GM13977 (cell line): ENCODE results near the gene RPF1.

Source experiments
- DNase-seq: peaks from one replicate; pipeline ENCODE4 v3.0.0; 2012; ENCODE audit warnings: low spot score
- in situ Hi-C: fragments of 300-500 bp; cut with MboI; formaldehyde crosslinking; loops from one replicate; pipeline ENCODE4 v1.12.0; 2022; ENCODE audit warnings: low sequenced_read_pairs, low pct_unique_long_range_greater_than_20kb, mixed read lengths, inconsistent platforms; ENCODE audit not compliant: unreplicated experiment
- TF ChIP-seq, protein P1 (sequence below): IDR thresholded peaks from 2 replicates; pipeline ENCODE4 v1.5.1; 2012; ENCODE audit warnings: mild to moderate bottlenecking, control low read depth; ENCODE audit not compliant: insufficient read depth; ENCODE audit errors: extremely low read depth, missing control alignments

RPF1 gene, protein sequence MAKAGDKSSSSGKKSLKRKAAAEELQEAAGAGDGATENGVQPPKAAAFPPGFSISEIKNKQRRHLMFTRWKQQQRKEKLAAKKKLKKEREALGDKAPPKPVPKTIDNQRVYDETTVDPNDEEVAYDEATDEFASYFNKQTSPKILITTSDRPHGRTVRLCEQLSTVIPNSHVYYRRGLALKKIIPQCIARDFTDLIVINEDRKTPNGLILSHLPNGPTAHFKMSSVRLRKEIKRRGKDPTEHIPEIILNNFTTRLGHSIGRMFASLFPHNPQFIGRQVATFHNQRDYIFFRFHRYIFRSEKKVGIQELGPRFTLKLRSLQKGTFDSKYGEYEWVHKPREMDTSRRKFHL

DNA sequence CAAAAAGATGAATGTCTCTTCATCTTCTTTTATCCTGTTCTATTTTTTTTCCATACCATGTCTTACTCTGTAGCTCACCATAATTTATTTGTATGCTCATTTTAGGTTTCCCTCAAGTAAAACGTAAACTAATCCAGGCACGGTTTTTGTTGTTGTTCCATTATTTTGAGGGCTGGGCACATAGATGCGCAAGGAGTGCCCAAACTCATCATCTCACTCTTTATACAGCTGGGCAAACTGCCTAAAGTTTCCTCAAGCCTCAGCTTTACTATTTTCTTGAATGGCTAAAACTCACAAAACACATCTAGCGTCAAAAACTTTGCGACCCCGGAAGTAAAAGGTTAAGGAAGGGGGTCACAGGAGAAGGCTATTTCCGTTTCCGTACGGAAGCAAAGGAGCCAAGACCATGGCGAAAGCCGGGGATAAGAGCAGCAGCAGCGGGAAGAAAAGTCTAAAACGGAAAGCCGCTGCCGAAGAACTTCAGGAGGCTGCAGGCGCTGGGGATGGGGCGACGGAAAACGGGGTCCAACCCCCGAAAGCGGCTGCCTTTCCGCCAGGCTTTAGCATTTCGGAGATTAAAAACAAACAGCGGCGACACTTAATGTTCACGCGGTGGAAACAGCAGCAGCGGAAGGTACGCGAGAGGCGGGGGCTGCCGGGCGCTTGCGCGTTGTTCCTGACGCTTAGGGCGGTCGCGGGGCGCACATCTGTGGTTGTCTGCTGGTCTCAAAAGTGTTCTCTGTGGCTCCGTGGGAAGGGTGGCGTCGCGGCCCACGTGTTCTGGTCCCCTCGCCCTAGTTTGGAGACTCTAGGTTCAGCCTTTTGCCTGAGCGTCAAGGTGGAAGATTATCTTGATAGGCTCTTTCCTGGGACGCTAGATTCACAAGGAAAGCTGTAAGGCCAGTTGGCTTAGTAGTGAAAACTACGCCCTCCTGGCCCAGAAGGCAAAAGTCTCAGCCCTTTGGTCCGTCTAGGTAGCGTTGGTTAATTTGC is at the start of gene RPF1:
Gene RPF1 (plus strand): TSS at position 391 of the 993 bp plus-strand sequence. CDS start 16 bp downstream, at position 407.
- TF ChIP-seq, protein P1, sequence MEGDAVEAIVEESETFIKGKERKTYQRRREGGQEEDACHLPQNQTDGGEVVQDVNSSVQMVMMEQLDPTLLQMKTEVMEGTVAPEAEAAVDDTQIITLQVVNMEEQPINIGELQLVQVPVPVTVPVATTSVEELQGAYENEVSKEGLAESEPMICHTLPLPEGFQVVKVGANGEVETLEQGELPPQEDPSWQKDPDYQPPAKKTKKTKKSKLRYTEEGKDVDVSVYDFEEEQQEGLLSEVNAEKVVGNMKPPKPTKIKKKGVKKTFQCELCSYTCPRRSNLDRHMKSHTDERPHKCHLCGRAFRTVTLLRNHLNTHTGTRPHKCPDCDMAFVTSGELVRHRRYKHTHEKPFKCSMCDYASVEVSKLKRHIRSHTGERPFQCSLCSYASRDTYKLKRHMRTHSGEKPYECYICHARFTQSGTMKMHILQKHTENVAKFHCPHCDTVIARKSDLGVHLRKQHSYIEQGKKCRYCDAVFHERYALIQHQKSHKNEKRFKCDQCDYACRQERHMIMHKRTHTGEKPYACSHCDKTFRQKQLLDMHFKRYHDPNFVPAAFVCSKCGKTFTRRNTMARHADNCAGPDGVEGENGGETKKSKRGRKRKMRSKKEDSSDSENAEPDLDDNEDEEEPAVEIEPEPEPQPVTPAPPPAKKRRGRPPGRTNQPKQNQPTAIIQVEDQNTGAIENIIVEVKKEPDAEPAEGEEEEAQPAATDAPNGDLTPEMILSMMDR = peak; percentile 6
- in situ Hi-C loops = no loop called here
- peak; percentile 75 for DNase-seq

DNA sequence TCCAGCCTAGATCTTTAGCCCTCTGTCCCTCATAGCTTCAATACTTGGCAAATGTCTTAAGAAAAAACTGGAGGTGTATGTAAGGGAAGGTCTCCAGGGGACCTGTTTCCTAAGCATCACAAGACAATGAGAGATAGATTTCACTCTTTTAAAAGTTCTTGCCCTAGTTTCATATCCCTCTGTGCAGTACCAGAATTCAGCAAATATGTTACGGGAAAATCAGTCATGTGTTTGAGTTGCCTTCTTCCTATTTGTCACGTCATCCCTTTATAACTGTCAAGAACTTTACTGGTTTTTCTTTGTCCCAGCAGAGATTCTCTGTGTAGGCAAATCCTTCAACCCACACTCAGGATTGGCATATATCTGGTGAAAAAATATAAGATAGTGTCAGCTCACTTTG is 48.5 kb upstream of the RPF1 start:
- TF ChIP-seq, protein P1 = no peak
- in situ Hi-C loops = loop anchor here (10.0 kb wide), 3 partner anchors 286 to 486 kb away; partner anchors contain the start of gene PRKACB
- no peak for DNase-seq

DNA sequence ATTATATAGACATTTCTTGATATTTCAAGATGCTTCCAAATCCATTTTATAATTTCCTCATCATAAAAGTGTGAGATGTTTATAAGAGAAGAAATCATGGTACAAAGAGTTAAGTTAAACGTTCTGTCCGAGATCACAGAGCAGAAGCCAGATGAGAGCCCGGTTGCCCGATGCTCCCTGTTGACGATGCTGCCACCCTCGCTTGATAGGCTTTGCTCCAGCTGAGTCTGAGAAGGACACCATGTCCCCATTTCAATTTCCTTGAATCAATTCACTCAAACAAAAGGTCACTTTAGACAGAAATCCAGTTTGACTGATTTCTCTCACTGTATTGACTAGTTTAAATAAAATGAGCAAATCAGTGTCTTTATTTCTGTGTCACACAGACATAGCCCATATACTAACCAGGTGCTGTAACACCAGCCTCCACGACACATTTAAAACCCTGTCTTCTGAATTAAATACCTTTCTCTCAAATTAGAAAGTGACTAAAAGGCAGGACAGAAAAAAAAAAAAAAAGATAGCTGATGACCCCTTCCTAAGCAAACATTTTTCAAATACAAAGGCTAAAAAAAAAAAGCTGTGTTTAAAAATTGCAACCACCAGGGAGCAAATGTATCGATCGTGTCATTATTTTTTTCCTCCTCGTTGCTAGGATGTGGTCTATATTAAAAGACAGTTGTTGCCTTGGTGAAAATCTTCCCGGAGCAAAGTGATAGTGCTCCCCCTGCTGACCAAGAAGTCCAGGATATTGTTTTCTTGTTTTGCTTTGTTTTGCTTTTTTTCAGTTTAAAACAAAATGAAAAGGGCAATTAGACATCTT is 45.6 kb upstream of the RPF1 start:
- DNase-seq = peak; percentile 38
- in situ Hi-C loops = loop anchor here (10.0 kb wide), 3 partner anchors 289 to 489 kb away; partner anchors contain the start of gene PRKACB
- TF ChIP-seq, protein P1 = peak; percentile 72

DNA sequence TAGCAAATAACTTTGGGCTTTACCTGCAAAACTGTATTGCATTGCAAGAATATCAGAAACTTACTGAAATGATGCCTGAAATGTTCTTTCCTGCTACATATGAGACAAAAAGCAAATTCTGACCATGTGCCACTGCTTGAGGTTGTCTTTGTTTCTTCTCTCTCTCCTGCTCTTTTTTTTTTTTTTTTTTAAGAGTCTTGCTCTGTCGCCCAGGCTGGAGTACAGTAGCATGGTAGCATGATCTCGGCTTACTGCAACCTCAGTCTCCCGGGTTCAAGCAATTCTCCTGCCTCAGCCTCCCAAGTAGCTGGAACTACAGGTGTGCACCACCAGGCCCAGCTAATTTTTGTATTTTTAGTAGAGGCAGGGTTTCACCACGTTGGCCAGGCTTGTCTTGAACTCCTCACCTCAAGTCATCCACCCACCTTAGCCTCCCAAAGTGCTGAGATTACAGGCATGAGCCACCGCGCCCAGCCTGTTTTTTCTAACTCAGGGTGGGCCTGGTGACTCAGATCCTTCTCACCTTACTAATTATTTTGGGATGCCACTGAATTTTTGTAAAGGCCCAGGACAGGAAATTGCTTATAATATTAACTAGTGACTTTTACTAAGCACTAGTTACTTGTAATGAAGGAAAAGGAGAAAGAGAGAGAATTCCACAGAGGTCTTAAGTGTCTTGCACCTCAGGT is 44.8 kb upstream of the RPF1 start:
- no peak for DNase-seq
- in situ Hi-C loops = loop anchor here (10.0 kb wide), 3 partner anchors 289 to 489 kb away; partner anchors contain the start of gene PRKACB
- TF ChIP-seq, protein P1 = no peak

DNA sequence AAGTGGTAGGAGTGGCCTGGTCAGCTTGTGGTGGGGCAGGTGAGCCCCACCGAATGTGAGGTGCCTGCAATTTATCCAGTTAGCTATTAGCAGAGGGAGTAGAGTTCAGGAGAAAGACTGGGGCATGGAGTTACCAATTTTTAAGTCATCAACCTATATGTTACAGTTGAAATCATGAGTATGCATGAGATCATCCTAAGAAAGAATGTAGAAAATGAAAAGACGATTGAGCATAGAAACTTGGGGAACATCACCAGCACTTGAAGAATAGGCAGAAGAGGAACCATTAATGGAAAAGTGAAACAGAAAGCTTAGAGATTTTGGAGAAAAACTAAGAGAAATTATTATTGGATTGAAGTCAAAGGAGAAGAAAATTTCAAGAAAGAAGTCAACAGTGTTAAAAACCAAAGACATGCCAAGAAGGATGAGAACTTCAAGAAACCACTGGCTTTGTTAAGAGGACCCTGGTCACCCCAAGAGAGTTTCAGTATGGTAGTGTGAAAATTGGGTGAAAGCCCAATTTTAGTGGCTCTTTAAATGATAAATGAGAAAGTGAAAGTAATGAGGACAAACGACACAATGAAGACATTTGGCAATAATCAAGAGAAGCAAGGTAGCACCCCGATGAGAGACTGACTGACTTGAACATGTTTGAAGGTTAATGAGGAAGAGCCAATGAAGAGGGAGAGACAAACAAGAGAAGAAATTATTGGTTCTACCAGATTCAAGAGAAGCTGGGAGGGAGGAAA is 44.1 kb upstream of the RPF1 start:
- DNase-seq = no peak
- TF ChIP-seq, protein P1 = no peak
- in situ Hi-C loops = loop anchor here (10.0 kb wide), 3 partner anchors 290 to 490 kb away; partner anchors contain the start of gene PRKACB
